AG10803 (cell line): Measurements from ENCODE around the gene SPRED1.
"Not testable (repeated sequence)": the region's sequence is repeated elsewhere in the genome, so short reads cannot be mapped to it uniquely, and the experiment has no call there.

Experiments used
- DNase-seq: peaks from one replicate; pipeline ENCODE4 v3.0.0; 2010; ENCODE audit warnings: low read depth
- H3K4me3 ChIP-seq: 2 replicates; pipeline ENCODE4 v1.5.1; 2011; ENCODE audit warnings: mild to moderate bottlenecking, low read length, control low read depth
- TF ChIP-seq, protein P1 (sequence below): conservative IDR thresholded peaks from 2 replicates; pipeline ENCODE4 v1.5.1; 2011; ENCODE audit warnings: mild to moderate bottlenecking, low read length, control low read depth, inconsistent platforms

The SPRED1 gene

DNA sequence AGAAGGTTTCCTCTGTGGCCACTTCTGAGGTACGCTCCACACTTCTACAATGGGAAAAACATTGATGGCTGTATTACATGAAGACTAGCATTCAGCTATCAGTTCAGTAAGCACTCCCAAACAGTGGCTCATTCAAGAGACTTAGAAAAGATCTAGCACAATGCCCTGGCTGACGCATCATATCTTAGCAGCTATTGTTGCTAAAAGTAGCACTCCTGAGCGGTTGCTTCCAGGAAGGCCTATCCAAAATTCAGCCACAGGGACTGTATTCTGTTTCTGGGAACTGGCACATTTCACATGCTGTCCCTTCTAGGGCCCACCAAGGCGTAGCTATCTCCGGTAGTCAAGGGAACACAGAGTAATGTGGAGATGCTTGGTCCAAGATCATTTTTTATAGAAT, 21.2 kb upstream of the SPRED1 start:
- TF ChIP-seq, protein P1, sequence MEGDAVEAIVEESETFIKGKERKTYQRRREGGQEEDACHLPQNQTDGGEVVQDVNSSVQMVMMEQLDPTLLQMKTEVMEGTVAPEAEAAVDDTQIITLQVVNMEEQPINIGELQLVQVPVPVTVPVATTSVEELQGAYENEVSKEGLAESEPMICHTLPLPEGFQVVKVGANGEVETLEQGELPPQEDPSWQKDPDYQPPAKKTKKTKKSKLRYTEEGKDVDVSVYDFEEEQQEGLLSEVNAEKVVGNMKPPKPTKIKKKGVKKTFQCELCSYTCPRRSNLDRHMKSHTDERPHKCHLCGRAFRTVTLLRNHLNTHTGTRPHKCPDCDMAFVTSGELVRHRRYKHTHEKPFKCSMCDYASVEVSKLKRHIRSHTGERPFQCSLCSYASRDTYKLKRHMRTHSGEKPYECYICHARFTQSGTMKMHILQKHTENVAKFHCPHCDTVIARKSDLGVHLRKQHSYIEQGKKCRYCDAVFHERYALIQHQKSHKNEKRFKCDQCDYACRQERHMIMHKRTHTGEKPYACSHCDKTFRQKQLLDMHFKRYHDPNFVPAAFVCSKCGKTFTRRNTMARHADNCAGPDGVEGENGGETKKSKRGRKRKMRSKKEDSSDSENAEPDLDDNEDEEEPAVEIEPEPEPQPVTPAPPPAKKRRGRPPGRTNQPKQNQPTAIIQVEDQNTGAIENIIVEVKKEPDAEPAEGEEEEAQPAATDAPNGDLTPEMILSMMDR: no peak
- H3K4me3 ChIP-seq: no peak overlapping the region
- no peak for DNase-seq

DNA sequence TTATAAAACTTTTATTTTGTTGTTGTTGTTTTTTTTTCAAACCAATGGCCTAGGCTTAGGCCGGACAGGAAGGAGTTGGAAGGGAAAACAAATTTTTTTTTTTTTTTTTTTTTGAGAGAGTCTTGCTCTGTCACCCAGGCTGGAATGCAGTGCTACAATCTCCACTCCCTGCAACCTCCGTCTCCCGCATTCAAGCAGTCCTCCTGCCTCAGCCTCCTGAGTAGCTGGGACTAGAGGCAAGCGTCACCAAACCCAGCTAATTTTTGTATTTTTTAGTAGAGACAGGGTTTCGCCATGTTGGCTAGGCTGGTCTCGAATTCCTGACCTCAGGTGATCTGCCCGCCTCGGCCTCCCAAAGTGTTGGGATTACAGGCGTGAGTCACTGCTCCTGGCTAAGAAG, 15.6 kb upstream of the SPRED1 start:
- not testable (repeated sequence) for H3K4me3 ChIP-seq, DNase-seq

- TF ChIP-seq, protein P1: no peak
- H3K4me3 ChIP-seq: no peak overlapping the region
- no peak for DNase-seq
These were observed 14.3 kb upstream of the SPRED1 start for GRCh38 chr15:38238311-38238710.

DNA sequence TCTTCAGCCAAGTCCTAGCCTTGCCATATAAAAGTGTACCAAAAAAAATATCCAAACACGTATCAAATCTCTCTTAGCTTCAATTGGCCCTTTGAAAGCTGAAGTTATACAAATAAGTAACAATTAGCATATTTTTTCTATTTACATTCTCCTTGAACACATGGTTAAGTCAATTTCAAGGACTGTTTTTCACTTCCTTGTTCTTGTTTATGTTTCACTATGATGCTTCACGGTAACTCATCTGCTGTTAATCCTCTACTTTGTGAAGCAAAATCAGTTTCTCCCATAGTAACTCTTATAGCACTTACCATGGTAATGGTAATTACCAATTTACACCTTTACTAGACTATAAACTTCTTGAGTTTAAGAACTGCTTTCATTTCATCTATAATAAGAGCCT, 10.6 kb upstream of the SPRED1 start:
- no peak overlapping the region for H3K4me3 ChIP-seq
- no peak for DNase-seq
- TF ChIP-seq, protein P1: no peak

DNA sequence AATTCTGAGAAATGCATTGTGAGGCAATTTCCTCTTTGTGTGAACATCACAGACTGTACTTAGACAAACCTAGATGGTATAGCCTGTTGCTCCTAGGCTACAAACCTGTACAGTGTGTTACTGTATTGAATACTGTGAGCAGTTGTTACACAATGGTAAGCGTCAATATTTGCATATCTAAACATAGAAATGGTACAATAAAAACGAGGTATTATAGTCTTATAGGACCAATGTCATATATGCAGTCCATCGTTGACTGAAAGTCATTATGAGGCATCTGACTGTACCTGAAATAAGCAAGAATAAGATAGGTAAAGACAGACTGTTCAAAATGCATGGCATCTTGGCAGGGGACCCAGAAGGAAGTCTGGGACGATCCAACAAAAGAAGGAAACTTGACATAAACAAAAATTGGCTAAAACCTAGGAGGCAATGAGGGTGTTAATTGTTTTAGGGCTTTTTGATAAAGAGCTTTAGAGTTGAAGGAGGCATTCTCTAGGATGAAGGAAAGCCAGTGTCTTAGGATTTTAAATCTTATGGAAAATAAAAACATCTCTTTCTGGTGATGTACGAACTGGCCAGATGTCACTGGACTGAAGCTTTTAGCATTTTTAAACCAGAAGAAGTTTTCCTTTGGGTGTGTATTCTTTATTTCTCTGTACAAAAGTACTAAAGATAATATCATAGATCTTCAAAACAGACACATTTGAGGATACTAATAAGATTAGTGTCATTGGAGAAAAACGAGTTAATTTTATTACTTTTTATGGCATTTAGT, 9.2 kb upstream of the SPRED1 start:
- TF ChIP-seq, protein P1: no peak
- no peak for DNase-seq
- no peak overlapping the region for H3K4me3 ChIP-seq

DNA sequence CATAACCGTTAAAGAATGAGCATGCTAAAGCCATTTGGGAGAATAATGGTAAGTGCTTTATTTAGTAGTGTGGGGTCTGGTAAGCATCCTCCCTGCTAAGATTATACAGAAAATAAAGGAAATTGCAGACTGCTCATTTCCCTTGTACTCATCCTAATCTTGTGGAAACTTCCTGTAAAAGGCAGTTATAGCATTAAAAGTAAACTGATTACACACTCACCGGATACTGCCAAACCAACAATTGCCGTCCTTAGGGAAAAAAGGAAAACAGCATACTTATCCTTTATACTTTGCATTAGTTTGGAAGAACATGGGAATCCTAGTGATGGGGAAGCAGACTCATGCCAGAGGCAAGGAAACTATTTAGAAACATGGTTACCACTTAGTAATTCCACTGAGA, 5.3 kb upstream of the SPRED1 start:
- TF ChIP-seq, protein P1: no peak
- DNase-seq: no peak
- no peak overlapping the region for H3K4me3 ChIP-seq

DNA sequence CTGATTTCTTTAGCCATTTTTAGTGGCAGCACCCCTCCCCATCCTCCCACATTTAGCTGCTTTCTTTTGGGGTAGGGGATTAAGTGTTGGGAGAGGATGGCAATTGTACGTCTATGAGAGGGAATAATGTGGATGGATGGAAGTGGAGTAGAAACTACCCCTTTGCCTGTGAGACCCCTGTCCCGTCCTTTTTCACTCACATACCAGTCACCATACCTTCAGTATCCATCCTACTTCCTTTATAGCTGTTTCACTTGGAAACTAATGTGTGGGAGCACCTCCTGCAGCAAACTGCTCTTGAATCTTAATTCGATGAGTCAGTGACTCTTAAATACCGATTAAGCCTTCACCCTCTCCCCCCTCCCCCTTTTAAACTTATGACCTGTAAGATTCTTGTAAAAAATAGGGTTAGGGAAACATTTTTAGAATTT, 730 bp downstream of the SPRED1 start:
- H3K4me3 ChIP-seq: peak overlapping the region; percentile 84
- TF ChIP-seq, protein P1: no peak
- DNase-seq: peak; percentile 70
